IgD-negative memory B cell (primary cell): ENCODE measurements around the gene EDEM3. TPM values are rescaled to one million over a fixed set of nuclear protein-coding genes. Genes with fewer than 3 reads are reported as not detected.
"Not testable (repeated sequence)": the region's sequence is repeated elsewhere in the genome, so short reads cannot be mapped to it uniquely, and the experiment has no call there.

Source experiments
- H3K27ac Mint-ChIP-seq, 3 donors: one replicate each; pipeline ENCODE4 v1.8.0; 2020 to 2022; ENCODE audit warnings: mild to moderate bottlenecking in 3 of 3, mixed read lengths in 3 of 3, moderate library complexity in 1 of 3
- H3K27me3 Mint-ChIP-seq: one replicate; pipeline ENCODE4 v1.8.0; 2021; ENCODE audit warnings: mixed read lengths
- H3K36me3 Mint-ChIP-seq: one replicate; pipeline ENCODE4 v1.8.0; 2020; ENCODE audit warnings: mild to moderate bottlenecking, mixed read lengths
- H3K4me1 Mint-ChIP-seq, 3 donors: one replicate each; pipeline ENCODE4 v1.8.0; 2020 to 2022; ENCODE audit warnings: mixed read lengths in 3 of 3, mild to moderate bottlenecking in 1 of 3
- H3K4me3 Mint-ChIP-seq, 4 donors: one replicate each; pipeline ENCODE4 v1.8.0; 2020 to 2022; ENCODE audit warnings: mild to moderate bottlenecking in 4 of 4, mixed read lengths in 4 of 4, moderate library complexity in 3 of 4
- H3K9me3 Mint-ChIP-seq, 3 donors: one replicate each; pipeline ENCODE4 v1.8.0; 2020 to 2021; ENCODE audit warnings: mixed read lengths in 3 of 3, mild to moderate bottlenecking in 1 of 3
- polyA plus RNA-seq: library from polyadenylated mRNA; unstranded; fragments of 300-500 nt; fragmentation: Illumina TruSeq; gene quantifications from one replicate; pipeline ENCODE4 v1.2.3, GENCODE V29; 2021

Gene EDEM3
- polyA plus RNA-seq, 1 donor from 2014 or later: 7.9 TPM

- H3K4me1 Mint-ChIP-seq: peaks cover 9 to 13% (median 10%) of the 10 kb centered on the region in 3 donors
- H3K4me3 Mint-ChIP-seq: peak overlapping the region in 1 of 4 donors; percentile 10
- H3K27me3 Mint-ChIP-seq: peaks cover 4% of the 10 kb centered on the region
- no peak overlapping the region for H3K27ac Mint-ChIP-seq
- H3K36me3 Mint-ChIP-seq: no peaks in the 10 kb centered on the region
- peaks cover 0 to 15% (median 5%) of the 10 kb centered on the region in 3 donors for H3K9me3 Mint-ChIP-seq
These were observed 70.2 kb downstream of the EDEM3 start for GRCh38 chr1:184684285-184685074.

- Mint-ChIP-seq H3K36me3 (no peaks in the 10 kb centered on the region), H3K4me1 (peaks cover 9 to 13% (median 10%) of the 10 kb centered on the region in 3 donors), H3K4me3 (no peak overlapping the region), H3K9me3 (peaks cover 0 to 15% (median 5%) of the 10 kb centered on the region in 3 donors), H3K27me3 (peaks cover 4% of the 10 kb centered on the region), H3K27ac (no peak overlapping the region)
These were observed 71.7 kb downstream of the EDEM3 start for GRCh38 chr1:184682956-184683355.

- not testable (repeated sequence) for H3K27ac Mint-ChIP-seq, H3K27me3 Mint-ChIP-seq, H3K4me3 Mint-ChIP-seq, H3K36me3 Mint-ChIP-seq
- peaks cover 9 to 10% (median 9%) of the 10 kb centered on the region in 3 donors for H3K4me1 Mint-ChIP-seq
- H3K9me3 Mint-ChIP-seq: peaks cover 0 to 15% (median 8%) of the 10 kb centered on the region in 3 donors
These were observed 73.9 kb downstream of the EDEM3 start for GRCh38 chr1:184680611-184681225.

- H3K36me3 Mint-ChIP-seq, H3K4me1 Mint-ChIP-seq, H3K4me3 Mint-ChIP-seq, H3K27ac Mint-ChIP-seq, H3K27me3 Mint-ChIP-seq: not testable (repeated sequence)
- H3K9me3 Mint-ChIP-seq: peaks cover 0 to 15% (median 8%) of the 10 kb centered on the region in 3 donors
These were observed 75.2 kb downstream of the EDEM3 start for GRCh38 chr1:184679472-184679871.

GRCh38 chr1:184677344-184677743 lies 77.3 kb downstream of the EDEM3 start:
- no peak overlapping the region for H3K4me3 Mint-ChIP-seq
- H3K27ac Mint-ChIP-seq: no peak overlapping the region
- peaks cover 0 to 15% (median 8%) of the 10 kb centered on the region in 3 donors for H3K9me3 Mint-ChIP-seq
- H3K27me3 Mint-ChIP-seq: peaks cover 4% of the 10 kb centered on the region
- H3K36me3 Mint-ChIP-seq: no peaks in the 10 kb centered on the region
- no peaks in the 10 kb centered on the region for H3K4me1 Mint-ChIP-seq

GRCh38 chr1:184673305-184673704 lies 81.4 kb downstream of the EDEM3 start:
- peaks cover 13% of the 10 kb centered on the region for H3K27me3 Mint-ChIP-seq
- H3K27ac Mint-ChIP-seq: no peak overlapping the region
- peaks cover 0 to 4% (median 0%) of the 10 kb centered on the region in 3 donors for H3K9me3 Mint-ChIP-seq

GRCh38 chr1:184672013-184672726 lies 82.5 kb downstream of the EDEM3 start:
- Mint-ChIP-seq H3K27me3 (peaks cover 13% of the 10 kb centered on the region), H3K9me3 (peaks cover 0 to 4% (median 0%) of the 10 kb centered on the region in 3 donors), H3K4me3 (no peak overlapping the region), H3K4me1 (no peaks in the 10 kb centered on the region), H3K36me3 (no peaks in the 10 kb centered on the region), H3K27ac (no peak overlapping the region)

More at GRCh38 chr1:184673305-184673704, 81.4 kb downstream of the EDEM3 start:
- H3K4me3 Mint-ChIP-seq: no peak overlapping the region
- no peaks in the 10 kb centered on the region for H3K4me1 Mint-ChIP-seq
- no peaks in the 10 kb centered on the region for H3K36me3 Mint-ChIP-seq

- Mint-ChIP-seq H3K4me1 (no peaks in the 10 kb centered on the region), H3K4me3 (no peak overlapping the region)
These were observed 85.3 kb downstream of the EDEM3 start for GRCh38 chr1:184669391-184669790.

GRCh38 chr1:184665360-184665759 lies 89.3 kb downstream of the EDEM3 start:
- H3K4me1 Mint-ChIP-seq: peaks cover 0 to 3% (median 0%) of the 10 kb centered on the region in 3 donors
- H3K27me3 Mint-ChIP-seq: peaks cover 9% of the 10 kb centered on the region
- H3K27ac Mint-ChIP-seq: no peak overlapping the region
- no peaks in the 10 kb centered on the region for H3K9me3 Mint-ChIP-seq
- H3K36me3 Mint-ChIP-seq: peaks cover 2% of the 10 kb centered on the region
- no peak overlapping the region for H3K4me3 Mint-ChIP-seq

More at GRCh38 chr1:184669391-184669790, 85.3 kb downstream of the EDEM3 start:
- Mint-ChIP-seq H3K9me3 (no peaks in the 10 kb centered on the region), H3K27ac (no peak overlapping the region), H3K27me3 (peaks cover 13% of the 10 kb centered on the region), H3K36me3 (peaks cover 2% of the 10 kb centered on the region)

GRCh38 chr1:184664661-184665060 lies 90.0 kb downstream of the EDEM3 start:
- H3K27ac Mint-ChIP-seq: no peak overlapping the region
- H3K4me1 Mint-ChIP-seq: peaks cover 0 to 3% (median 0%) of the 10 kb centered on the region in 3 donors
- H3K4me3 Mint-ChIP-seq: no peak overlapping the region
- no peaks in the 10 kb centered on the region for H3K9me3 Mint-ChIP-seq
- H3K27me3 Mint-ChIP-seq: peaks cover 8% of the 10 kb centered on the region
- peaks cover 2% of the 10 kb centered on the region for H3K36me3 Mint-ChIP-seq

GRCh38 chr1:184664042-184664660 lies 90.5 kb downstream of the EDEM3 start:
- Mint-ChIP-seq H3K27me3 (peaks cover 8% of the 10 kb centered on the region), H3K36me3 (peaks cover 2% of the 10 kb centered on the region), H3K9me3 (no peaks in the 10 kb centered on the region), H3K27ac (no peak overlapping the region), H3K4me3 (no peak overlapping the region), H3K4me1 (peaks cover 0 to 3% (median 0%) of the 10 kb centered on the region in 3 donors)

- peaks cover 2% of the 10 kb centered on the region for H3K36me3 Mint-ChIP-seq
- no peak overlapping the region for H3K4me3 Mint-ChIP-seq
- no peaks in the 10 kb centered on the region for H3K9me3 Mint-ChIP-seq
- peaks cover 0 to 3% (median 0%) of the 10 kb centered on the region in 3 donors for H3K4me1 Mint-ChIP-seq
- peaks cover 7% of the 10 kb centered on the region for H3K27me3 Mint-ChIP-seq
- H3K27ac Mint-ChIP-seq: no peak overlapping the region
These were observed 92.9 kb downstream of the EDEM3 start for GRCh38 chr1:184661801-184662200.

- Mint-ChIP-seq H3K27ac (no peak overlapping the region), H3K36me3 (peaks cover 2% of the 10 kb centered on the region), H3K4me1 (peaks cover 0 to 3% (median 0%) of the 10 kb centered on the region in 3 donors), H3K4me3 (no peak overlapping the region), H3K27me3 (peaks cover 7% of the 10 kb centered on the region), H3K9me3 (no peaks in the 10 kb centered on the region)
These were observed 94.0 kb downstream of the EDEM3 start for GRCh38 chr1:184660462-184661191.

GRCh38 chr1:184658055-184658454 lies 96.6 kb downstream of the EDEM3 start:
- Mint-ChIP-seq H3K4me3 (no peak overlapping the region), H3K9me3 (no peaks in the 10 kb centered on the region), H3K27ac (no peak overlapping the region), H3K4me1 (no peaks in the 10 kb centered on the region), H3K27me3 (peaks cover 1% of the 10 kb centered on the region), H3K36me3 (no peaks in the 10 kb centered on the region)
